Heart left ventricle (tissue), 16 donors: ENCODE data around the gene CHRNA3. TPM values are rescaled to one million over a fixed set of nuclear protein-coding genes. Genes with fewer than 3 reads are reported as not detected.
A peak's percentile ranks its signal among the peaks of the same experiment; 100 is the strongest.

ENCODE experiments used
- ATAC-seq, 4 donors: fragments of 200-7000 bp; cut with Tn5 transposase; one replicate each; pipeline ENCODE4 v1.9.1; 2020 to 2022; ENCODE audit warnings: moderate library complexity in 4 of 4, mild to moderate bottlenecking in 3 of 4, moderate number of reproducible peaks in 1 of 4
- DNase-seq, 5 donors: peaks; one replicate each; pipeline ENCODE4 v3.0.0-alpha.2; 2020
- H3K27ac ChIP-seq, 12 donors: fragments of 200-600 bp; sonication (generic) in 4 of 12; one replicate each; pipeline versions ENCODE4 v1.5.0 to v1.8.0; 2016 to 2022; ENCODE audit warnings: mild to moderate bottlenecking in 2 of 12
- H3K27me3 ChIP-seq, 9 donors: fragments of 200-600 bp; sonication (generic) in 2 of 9; one replicate each; pipeline versions ENCODE4 v1.5.1 to v1.8.0; 2016 to 2022; ENCODE audit warnings: mild to moderate bottlenecking in 3 of 9
- H3K36me3 ChIP-seq, 9 donors: fragments of 200-600 bp; sonication (generic) in 2 of 9; one replicate each; pipeline versions ENCODE4 v1.5.0 to v1.8.0; 2018 to 2022; ENCODE audit warnings: mild to moderate bottlenecking in 2 of 9
- H3K4me1 ChIP-seq, 12 donors: fragments of 200-600 bp; sonication (generic) in 4 of 12; one replicate each; pipeline versions ENCODE4 v1.5.0 to v1.8.0; 2016 to 2022; ENCODE audit warnings: mild to moderate bottlenecking in 3 of 12
- H3K4me3 ChIP-seq, 12 donors: fragments of 200-600 bp; sonication (generic) in 4 of 12; one replicate each; pipeline versions ENCODE4 v1.5.0 to v1.8.0; 2017 to 2022; ENCODE audit warnings: mild to moderate bottlenecking in 9 of 12, moderate library complexity in 4 of 12
- H3K9me3 ChIP-seq, 12 donors: fragments of 200-600 bp; sonication (generic) in 4 of 12; one replicate each; pipeline versions ENCODE4 v1.5.0 to v1.8.0; 2016 to 2022; ENCODE audit warnings: mild to moderate bottlenecking in 1 of 12
- POLR2A ChIP-seq, 2 donors: fragments of 450-650 bp; IDR thresholded peaks; one replicate each; pipeline ENCODE4 v1.6.1; 2017; ENCODE audit warnings: antibody characterized with exemption in 2 of 2, mild to moderate bottlenecking in 2 of 2, moderate library complexity in 2 of 2
- WGBS, 4 donors: extraction: QIAGEN DNeasy Blood & Tissue Kit in 2 of 4; methylation state at CpG; one replicate each; pipeline versions ENCODE4 v1.1.5 to v1.1.7; 2013 to 2018; 5-methylcytosine and 5-hydroxymethylcytosine counted together
- intact Hi-C, 10 donors: fragments of 100-400 bp; cut with DNase I; formaldehyde crosslinking; loops; one replicate each; pipeline versions ENCODE4 v1.11.1 to v1.14.2; 2022
- polyA plus RNA-seq, 2 donors: library from polyadenylated mRNA; stranded (reverse); fragments of 200-250 nt; gene quantifications; one replicate each; pipeline ENCODE4 v1.2.3, GENCODE V29; 2013
- total RNA-seq, 9 donors: library from RNA; depleted of rRNA in 2 of 9; stranded (reverse); fragments of >200 nt in 2 of 9; fragmentation: NEBNext Ultra II Directional in 3 of 9; extraction: Animal tissue kit (Norgen Biotek cat#: 25700) in 3 of 9; gene quantifications; one replicate each; pipeline versions ENCODE4 v1.1.0 to v1.2.4, GENCODE V29; 2016 to 2023
- TF ChIP-seq, protein P1 (sequence below), 12 donors: fragments of 200-600 bp; sonication (generic) in 4 of 12; IDR thresholded peaks; one replicate each; pipeline versions ENCODE4 v1.5.0 to v1.8.0; 2018 to 2022; ENCODE audit warnings: antibody characterized with exemption in 12 of 12, mild to moderate bottlenecking in 5 of 12
- donor health status: ischemic (EF 13 %, LVEDD 7.1; RV severe dilation, severe dysfunction).
- donor health status: healthy with polysubstance abuse.
- donor health status: DM: no; HTN: yes; CAD: no.
- donor health status: DM: no; HTN: no; CAD: no.
- donor health status: ischemic (EF 25% LVEDD 6.9; RV normal size, moderate dysfunction).
- donor health status: ischemic (EF 25% LVEDD 5.7; RV mildly dilated, moderate dysfunction).
- donor health status: healthy.
- donor health status: DM: yes; HTN: yes; CAD: no.
- donor health status: ischemic (EF 35%, LVEDD 5.7; RV mildly dilated, moderate dysfunction).
- donor health status: nonischemic (EF 11% LVEDD 7.7; RV severe dilation, severe dysfunction).
- donor health status: DM: yes; HTN: yes; CAD: no.
- donor health status: PGD.
- donor health status: ischemic (EF 29% LVEDD 5.4; RV normal size, mild dysfunction).
- donor health status: nonischemic (EF 23%, LVEDD 6.1; RV moderate dilation, normal function).

Gene CHRNA3
- total and polyA plus RNA-seq, 11 donors = 0.06 to 6.9 (median 0.30) TPM; not detected in 4

DNA sequence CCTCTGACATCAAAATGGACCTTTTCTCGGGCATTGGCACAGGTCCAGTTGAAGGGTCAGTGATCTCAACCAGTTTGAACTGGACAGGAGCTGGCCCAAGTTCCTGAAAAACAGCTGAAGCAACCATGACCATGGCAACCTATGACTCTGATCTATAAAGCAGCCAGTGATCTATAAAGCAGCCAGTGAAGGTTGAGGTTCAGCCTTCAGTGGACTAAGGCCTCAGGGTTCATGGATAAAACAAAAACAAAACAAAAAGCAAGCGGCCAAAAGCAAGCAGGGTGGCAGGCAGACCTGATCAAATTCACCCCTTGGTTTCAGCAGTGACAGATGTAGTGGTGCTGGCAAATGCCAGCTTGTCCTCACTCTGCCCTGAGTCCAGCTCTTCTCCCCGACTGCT, 30.2 kb upstream of the CHRNA3 start:
- WGBS, 4 donors = 53 to 72% (median 63%) methylated on average over 3 of the region's 3 CpGs
- no peak overlapping the region for H3K4me3 ChIP-seq
- peaks cover 0 to 6% (median 0%) of the 10 kb centered on the region in 12 donors for H3K4me1 ChIP-seq
- DNase-seq (no peak), ATAC-seq (no peak)
- no peaks in the 10 kb centered on the region for H3K36me3 ChIP-seq
- H3K27ac ChIP-seq = no peak overlapping the region
- no peaks in the 10 kb centered on the region for H3K27me3 ChIP-seq
- no peaks in the 10 kb centered on the region for H3K9me3 ChIP-seq
- TF ChIP-seq, protein P1, sequence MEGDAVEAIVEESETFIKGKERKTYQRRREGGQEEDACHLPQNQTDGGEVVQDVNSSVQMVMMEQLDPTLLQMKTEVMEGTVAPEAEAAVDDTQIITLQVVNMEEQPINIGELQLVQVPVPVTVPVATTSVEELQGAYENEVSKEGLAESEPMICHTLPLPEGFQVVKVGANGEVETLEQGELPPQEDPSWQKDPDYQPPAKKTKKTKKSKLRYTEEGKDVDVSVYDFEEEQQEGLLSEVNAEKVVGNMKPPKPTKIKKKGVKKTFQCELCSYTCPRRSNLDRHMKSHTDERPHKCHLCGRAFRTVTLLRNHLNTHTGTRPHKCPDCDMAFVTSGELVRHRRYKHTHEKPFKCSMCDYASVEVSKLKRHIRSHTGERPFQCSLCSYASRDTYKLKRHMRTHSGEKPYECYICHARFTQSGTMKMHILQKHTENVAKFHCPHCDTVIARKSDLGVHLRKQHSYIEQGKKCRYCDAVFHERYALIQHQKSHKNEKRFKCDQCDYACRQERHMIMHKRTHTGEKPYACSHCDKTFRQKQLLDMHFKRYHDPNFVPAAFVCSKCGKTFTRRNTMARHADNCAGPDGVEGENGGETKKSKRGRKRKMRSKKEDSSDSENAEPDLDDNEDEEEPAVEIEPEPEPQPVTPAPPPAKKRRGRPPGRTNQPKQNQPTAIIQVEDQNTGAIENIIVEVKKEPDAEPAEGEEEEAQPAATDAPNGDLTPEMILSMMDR (IDR thresholded peaks at IDR 0.05) = no peak
- no peak for TF ChIP-seq POLR2A (IDR thresholded peaks at IDR 0.05)
- intact Hi-C loops = no loop called here

DNA sequence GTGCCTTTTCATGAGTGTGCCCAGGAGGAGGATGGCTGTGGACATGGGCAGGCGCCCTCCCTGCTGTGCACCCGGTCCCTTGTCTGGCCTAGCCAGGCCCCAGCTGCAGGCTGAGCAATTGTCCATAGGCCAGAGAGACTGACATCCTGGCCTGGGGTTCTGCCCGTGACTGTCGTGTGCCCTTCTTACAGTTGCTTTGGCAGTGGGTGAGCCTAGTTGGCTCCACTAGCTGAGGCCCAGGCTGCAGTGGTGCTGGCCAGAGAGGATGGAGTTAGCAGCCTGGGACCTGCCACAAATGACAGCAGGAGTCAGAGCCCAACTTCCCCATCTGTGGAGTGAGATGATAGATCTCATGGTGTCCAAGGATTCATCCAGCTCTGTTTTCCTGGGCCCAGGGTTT, 29.2 kb upstream of the CHRNA3 start:
- ATAC-seq (peak; percentile 50 to 91 (median 86)), DNase-seq (peak in 1 of 5 donors; percentile 51)
- H3K27ac ChIP-seq = no peak overlapping the region
- peaks cover 0 to 6% (median 0%) of the 10 kb centered on the region in 12 donors for H3K4me1 ChIP-seq
- H3K27me3 ChIP-seq = no peaks in the 10 kb centered on the region
- TF ChIP-seq POLR2A (IDR thresholded peaks at IDR 0.05) = no peak
- TF ChIP-seq, protein P1 (IDR thresholded peaks at IDR 0.05) = no peak
- intact Hi-C loops = no loop called here
- WGBS, 4 donors = 58 to 85% (median 78%) methylated on average over 4 of the region's 4 CpGs
- H3K4me3 ChIP-seq = no peak overlapping the region
- H3K36me3 ChIP-seq = no peaks in the 10 kb centered on the region
- no peaks in the 10 kb centered on the region for H3K9me3 ChIP-seq

- DNase-seq (no peak), ATAC-seq (peak in 2 of 4 donors; percentile 59 to 65)
- 79 to 93% (median 85%) methylated on average over 4 of the region's 4 CpGs for WGBS, 4 donors
- H3K27me3 ChIP-seq = peaks cover 0 to 15% (median 6%) of the 10 kb centered on the region in 9 donors
- no peak for TF ChIP-seq POLR2A (IDR thresholded peaks at IDR 0.05)
- TF ChIP-seq, protein P1 (IDR thresholded peaks at IDR 0.05) = no peak
- no peaks in the 10 kb centered on the region for H3K36me3 ChIP-seq
- H3K4me3 ChIP-seq = no peak overlapping the region
- intact Hi-C loops = no loop called here
- H3K9me3 ChIP-seq = no peaks in the 10 kb centered on the region
- no peak overlapping the region for H3K27ac ChIP-seq
- H3K4me1 ChIP-seq = peaks cover 0 to 16% (median 6%) of the 10 kb centered on the region in 12 donors
Observed at GRCh38 chr15:78645009-78645408, 24.2 kb upstream of the CHRNA3 start.

GRCh38 chr15:78642331-78642730, 21.5 kb upstream of the CHRNA3 start:
- peaks cover 0 to 15% (median 6%) of the 10 kb centered on the region in 9 donors for H3K27me3 ChIP-seq
- no peak for TF ChIP-seq POLR2A (IDR thresholded peaks at IDR 0.05)
- TF ChIP-seq, protein P1 (IDR thresholded peaks at IDR 0.05) = no peak
- H3K27ac ChIP-seq = no peak overlapping the region
- ATAC-seq (no peak), DNase-seq (peak in 2 of 5 donors; percentile 30 to 46)
- no peaks in the 10 kb centered on the region for H3K36me3 ChIP-seq
- WGBS, 4 donors = 39 to 52% (median 42%) methylated on average over 5 of the region's 5 CpGs
- peaks cover 0 to 16% (median 6%) of the 10 kb centered on the region in 12 donors for H3K4me1 ChIP-seq
- intact Hi-C loops = loop anchor here in 1 of 10 donors (5.0 kb wide), 1 partner anchor 65 kb away; no protein-coding TSS in a partner anchor
- H3K4me3 ChIP-seq = no peak overlapping the region
- H3K9me3 ChIP-seq = no peaks in the 10 kb centered on the region
